VCaP (cell line): ENCODE results near the gene ZFAND2A.

Experiments used
- H3K27ac ChIP-seq: fragments of 450-650 bp; 2 replicates; pipeline ENCODE4 v1.5.1; 2017
- TF ChIP-seq, protein P1 (sequence below): fragments of 450-650 bp; conservative IDR thresholded peaks from 2 replicates; pipeline ENCODE4 v1.5.1; 2017; ENCODE audit warnings: mild to moderate bottlenecking, moderate library complexity

Gene ZFAND2A

DNA sequence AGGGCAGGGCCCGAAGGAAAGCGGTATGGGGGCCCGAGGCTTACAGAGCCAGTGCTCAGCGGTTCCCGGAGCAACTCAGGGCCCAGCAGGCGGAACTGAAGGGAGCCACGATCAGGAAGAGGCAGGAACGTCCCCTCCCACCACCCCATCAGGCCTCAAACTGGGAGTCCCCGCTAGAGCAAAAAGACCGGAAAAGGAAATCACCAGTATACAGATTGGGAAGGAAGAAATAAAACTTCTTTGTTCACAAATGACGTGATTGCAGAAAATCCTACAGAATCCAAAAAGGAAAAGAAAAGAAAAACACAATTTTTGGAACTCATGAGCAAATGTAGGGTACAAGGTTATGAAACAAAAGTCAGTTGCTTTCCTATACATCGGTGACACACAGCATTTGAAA, 21.6 kb upstream of the ZFAND2A start:
- no peak overlapping the region for H3K27ac ChIP-seq
- TF ChIP-seq, protein P1, sequence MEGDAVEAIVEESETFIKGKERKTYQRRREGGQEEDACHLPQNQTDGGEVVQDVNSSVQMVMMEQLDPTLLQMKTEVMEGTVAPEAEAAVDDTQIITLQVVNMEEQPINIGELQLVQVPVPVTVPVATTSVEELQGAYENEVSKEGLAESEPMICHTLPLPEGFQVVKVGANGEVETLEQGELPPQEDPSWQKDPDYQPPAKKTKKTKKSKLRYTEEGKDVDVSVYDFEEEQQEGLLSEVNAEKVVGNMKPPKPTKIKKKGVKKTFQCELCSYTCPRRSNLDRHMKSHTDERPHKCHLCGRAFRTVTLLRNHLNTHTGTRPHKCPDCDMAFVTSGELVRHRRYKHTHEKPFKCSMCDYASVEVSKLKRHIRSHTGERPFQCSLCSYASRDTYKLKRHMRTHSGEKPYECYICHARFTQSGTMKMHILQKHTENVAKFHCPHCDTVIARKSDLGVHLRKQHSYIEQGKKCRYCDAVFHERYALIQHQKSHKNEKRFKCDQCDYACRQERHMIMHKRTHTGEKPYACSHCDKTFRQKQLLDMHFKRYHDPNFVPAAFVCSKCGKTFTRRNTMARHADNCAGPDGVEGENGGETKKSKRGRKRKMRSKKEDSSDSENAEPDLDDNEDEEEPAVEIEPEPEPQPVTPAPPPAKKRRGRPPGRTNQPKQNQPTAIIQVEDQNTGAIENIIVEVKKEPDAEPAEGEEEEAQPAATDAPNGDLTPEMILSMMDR, result no peak

DNA sequence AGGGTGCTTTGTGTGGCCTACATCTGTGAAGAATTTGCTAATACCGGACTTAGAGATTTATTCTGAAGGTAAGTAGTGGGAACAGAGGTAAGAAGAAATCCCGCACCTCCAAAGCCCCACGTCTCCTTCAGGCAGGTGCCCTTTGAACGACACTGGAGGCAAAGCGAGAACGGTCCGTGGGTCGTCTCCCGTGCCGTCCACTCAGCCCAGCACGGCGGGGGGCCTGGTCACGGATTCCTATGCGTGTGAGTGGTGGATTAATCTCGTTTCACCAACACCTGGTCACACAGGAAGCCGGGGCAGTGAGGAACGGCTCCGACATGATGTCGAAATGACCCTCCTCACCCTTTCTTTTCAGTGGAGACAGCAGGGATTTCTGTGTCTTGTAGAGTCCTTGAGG, 21.0 kb upstream of the ZFAND2A start:
- H3K27ac ChIP-seq, result no peak overlapping the region
- TF ChIP-seq, protein P1, result no peak

DNA sequence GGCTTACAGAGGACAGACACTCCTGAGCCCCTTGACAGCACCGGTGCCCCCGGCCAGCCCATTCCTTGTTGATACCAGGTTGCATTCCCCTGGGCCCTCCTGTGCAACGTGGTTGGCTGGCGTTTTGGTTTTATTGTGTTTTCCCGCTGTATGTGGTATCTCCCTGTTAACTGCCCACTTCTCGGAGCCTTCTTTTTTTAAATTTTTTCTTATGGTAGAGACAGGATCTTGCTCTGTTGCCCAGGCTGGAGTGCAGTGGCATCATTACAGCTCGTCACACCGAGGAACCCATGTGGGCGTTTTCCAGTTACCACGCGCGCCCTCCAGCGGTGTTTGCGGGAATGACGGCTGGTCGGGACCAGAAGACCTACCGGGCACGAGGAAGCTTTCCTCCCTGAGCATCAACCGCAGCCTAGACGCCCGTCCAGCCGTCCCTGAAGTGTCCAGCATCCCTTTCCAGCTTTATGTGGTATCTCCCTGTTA, 16.9 kb upstream of the ZFAND2A start:
- H3K27ac ChIP-seq, result no peak overlapping the region
- TF ChIP-seq, protein P1, result peak; percentile 74

GRCh38 chr7:1175967-1176851, 16.2 kb upstream of the ZFAND2A start:
- TF ChIP-seq, protein P1, result peak; percentile 91

GRCh38 chr7:1175597-1175966, 15.6 kb upstream of the ZFAND2A start:
- H3K27ac ChIP-seq, result peak overlapping the region; percentile 40; the same call in 1 of the 2 replicates
- TF ChIP-seq, protein P1, result no peak

More at GRCh38 chr7:1175967-1176851, 16.2 kb upstream of the ZFAND2A start:
- H3K27ac ChIP-seq, result peak overlapping the region; percentile 40; the same call in 1 of the 2 replicates

- no peak overlapping the region for H3K27ac ChIP-seq
- TF ChIP-seq, protein P1, result no peak
Observed at GRCh38 chr7:1174881-1175596, 15.0 kb upstream of the ZFAND2A start.

- no peak overlapping the region for H3K27ac ChIP-seq
- TF ChIP-seq, protein P1, result no peak
Observed at GRCh38 chr7:1174002-1174401, 14.0 kb upstream of the ZFAND2A start.
